Ureter (tissue), 1 donor: Measurements from ENCODE around the gene N4BP2. TPM values are rescaled to one million over a fixed set of nuclear protein-coding genes. Genes with fewer than 3 reads are reported as not detected.
"Not testable (repeated sequence)": the region's sequence is repeated elsewhere in the genome, so short reads cannot be mapped to it uniquely, and the experiment has no call there.

Source experiments
- DNase-seq: peaks from one replicate; pipeline ENCODE4 v3.0.0-alpha.2; 2020; ENCODE audit warnings: low spot score
- total RNA-seq: library from RNA; stranded (reverse); gene quantifications from one replicate; pipeline ENCODE4 v1.2.4, GENCODE V29; 2023
- donor health status: DM: yes; HTN: yes; CAD: no.

N4BP2 gene
- total RNA-seq, 1 donor from 2014 or later, result 14.0 TPM

DNA sequence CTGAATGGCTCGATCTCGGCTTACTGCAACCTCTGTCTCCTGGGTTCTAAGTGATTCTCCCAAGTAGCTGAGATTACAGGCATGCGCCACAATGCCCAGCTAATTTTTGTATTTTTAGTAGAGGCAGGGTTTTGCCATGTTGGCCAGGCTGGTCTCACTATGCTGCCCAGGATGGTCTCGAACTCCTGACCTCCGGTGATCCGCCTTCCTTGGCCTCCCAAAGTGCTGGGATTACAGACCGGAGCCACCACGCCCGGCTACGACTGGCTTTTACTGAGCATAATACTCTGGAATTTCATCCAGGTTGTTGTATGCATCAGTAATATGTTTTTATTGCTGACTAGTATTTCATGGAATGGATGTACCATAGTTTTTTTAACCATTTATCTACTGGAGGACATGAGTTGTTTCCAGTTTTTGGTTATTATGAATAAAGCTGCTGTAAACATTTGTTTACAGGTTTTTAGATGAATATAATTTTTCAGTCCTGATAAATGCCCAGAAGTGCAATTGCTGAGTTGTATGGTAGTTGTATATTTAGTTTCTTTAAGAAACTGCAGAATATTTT lies 31.2 kb downstream of the N4BP2 start:
- no peak for DNase-seq

DNA sequence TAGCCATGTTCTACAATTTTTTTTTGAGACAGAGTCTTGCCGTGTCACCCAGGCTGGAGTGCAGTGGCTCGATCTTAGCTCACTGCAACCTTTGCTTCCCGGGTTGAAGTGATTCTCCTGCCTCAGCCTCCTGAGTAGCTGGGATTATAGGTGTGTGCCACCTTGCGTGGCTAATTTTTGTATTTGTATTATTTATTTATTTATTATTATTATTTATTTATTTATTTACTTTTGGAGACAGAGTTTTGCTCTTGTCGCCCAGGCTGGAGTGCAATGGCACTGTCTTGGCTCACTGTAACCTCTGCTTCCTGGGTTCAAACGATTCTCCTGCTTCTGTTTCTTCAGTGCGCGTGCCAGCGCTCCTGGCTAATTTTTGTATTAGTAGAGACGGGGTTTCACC lies 36.8 kb downstream of the N4BP2 start:
- DNase-seq, result not testable (repeated sequence)

DNA sequence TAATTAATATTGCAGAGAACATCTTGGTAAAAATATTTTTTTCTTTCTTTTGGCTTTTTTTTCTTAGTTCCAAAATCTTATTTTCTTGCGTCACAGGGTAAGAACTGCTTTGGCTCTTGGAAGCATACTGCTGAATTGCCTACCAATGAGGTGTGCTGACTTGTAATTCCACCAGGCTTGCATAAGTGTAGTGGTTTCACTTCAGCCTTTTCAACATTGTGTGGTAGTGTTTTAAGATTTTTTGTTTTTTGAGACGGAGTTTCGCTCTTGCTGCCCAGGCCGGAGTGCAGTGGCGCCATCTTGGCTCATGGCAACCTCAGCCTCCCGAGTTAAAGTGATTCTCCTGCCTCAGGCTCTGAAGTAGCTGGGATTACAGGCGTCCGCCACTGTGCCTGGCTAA lies 42.4 kb downstream of the N4BP2 start:
- DNase-seq, result no peak

- DNase-seq, result not testable (repeated sequence)
These were observed 50.5 kb downstream of the N4BP2 start for GRCh38 chr4:40107150-40107549.

GRCh38 chr4:40112027-40112792 lies 55.6 kb downstream of the N4BP2 start:
- no peak for DNase-seq

- DNase-seq, result no peak
These were observed 57.6 kb downstream of the N4BP2 start for GRCh38 chr4:40114206-40114605.

GRCh38 chr4:40118861-40119260 lies 62.2 kb downstream of the N4BP2 start:
- no peak for DNase-seq

DNA sequence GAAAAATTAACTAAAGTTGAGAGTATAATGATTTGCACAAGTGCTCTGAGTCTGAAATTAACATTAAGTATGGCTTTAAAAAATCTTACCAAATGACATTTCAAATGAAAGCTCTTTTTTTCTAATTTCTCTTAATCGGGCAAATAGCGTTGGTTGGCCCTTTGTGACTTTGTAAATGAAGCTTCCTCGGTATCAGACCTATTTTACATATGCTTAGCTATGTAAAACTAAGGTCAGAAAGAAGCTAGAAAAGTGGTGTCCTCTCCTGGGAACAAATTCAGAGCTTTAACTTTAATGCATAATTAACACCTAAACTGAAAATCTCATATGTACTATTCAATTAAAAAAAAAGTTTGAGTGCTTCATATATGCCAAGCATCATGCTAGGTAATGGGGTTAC lies 62.7 kb downstream of the N4BP2 start:
- no peak for DNase-seq

- DNase-seq, result no peak
These were observed 64.9 kb downstream of the N4BP2 start for GRCh38 chr4:40121515-40121914.

DNA sequence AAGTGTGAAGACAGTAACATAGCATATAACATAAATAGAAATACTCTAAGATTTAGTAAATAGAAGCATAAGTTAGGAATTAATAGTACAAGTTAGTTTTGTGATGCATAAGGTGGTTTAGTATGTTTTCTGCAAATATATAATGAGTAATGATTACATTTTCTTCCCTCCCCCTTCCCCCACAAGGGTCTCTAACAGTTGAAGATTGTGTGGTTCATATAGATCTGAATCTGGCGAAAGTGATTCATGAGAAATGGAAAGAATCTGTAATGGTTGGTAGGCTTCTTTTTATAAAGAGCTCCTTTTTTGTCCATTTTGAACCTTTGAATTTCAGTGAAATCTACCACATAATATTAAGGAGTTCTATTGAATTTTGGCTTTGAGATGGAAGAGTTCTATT lies 66.3 kb downstream of the N4BP2 start:
- no peak for DNase-seq

DNA sequence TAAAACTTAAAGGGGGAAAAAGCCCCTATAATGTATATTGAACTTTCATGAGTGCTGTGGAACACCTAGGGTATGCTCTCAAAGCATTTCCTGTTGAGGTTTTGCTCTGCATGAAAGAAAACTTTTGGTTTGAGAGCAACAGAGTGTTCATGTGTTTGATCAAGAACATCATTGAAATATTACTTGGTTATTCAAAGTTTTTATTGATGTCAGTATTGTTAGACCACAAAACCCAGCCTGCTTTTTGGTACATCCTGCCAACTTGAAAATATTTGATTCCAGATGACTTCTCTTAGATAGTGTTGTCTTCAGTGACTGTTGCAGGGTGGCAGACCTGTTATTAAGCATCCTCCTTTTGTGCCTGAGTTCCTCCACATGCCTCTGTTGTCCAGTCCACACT lies 68.0 kb downstream of the N4BP2 start:
- no peak for DNase-seq

GRCh38 chr4:40130401-40131036 lies 73.9 kb downstream of the N4BP2 start:
- DNase-seq, result no peak

DNA sequence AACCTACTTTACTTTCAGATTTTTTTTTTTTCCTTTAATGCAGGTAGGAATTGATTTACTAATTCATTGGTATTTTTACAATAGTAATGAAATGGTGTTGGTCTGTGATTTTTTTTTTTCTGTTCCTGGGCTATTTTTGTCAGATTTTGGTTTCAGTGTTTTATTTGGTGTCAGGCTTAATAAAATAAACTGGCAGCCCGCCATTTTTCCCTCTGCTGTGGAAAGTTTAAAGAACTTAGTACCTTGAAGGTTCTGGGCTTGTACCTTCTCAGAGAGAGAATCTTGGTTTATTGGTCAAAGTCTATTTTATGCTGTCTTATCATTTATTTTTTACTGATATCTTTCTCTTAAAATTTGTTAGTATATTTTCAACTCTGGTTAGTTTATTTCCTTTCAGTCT lies 76.2 kb downstream of the N4BP2 start:
- DNase-seq, result no peak

DNA sequence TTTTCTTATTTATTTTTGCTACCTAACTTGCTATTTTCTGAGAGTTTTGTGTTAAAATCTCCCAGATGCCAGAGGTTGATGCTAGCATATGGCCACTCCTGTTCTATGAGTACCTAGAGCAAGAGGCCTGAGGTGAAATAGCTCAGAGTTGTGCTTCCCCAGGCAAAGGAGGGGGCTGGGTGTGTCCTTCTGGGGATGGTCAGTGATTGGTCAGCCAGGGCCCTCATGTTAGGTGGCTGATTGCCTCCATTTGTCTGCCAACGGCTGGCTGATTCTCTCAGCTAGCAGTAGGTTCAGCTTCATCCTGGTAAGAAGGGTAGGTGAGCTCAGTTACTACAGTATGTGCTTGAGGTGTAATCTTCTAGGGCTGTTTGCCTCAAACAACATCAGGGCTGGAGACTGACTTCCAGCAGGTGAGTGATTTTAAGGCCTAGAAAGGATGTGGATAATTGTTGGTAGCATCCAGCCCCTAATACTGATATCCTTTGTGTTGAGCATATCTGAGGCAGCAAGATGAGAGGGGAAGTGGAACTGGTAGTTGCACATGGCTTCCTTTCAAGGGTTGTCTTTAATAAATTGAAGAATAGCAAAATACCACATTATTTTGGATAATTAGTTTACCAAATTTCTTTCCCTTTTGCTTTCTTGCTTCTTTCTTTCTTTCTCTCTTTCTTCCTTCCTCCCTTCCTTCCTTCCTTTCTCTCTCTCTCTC lies 77.7 kb downstream of the N4BP2 start:
- DNase-seq, result no peak

DNA sequence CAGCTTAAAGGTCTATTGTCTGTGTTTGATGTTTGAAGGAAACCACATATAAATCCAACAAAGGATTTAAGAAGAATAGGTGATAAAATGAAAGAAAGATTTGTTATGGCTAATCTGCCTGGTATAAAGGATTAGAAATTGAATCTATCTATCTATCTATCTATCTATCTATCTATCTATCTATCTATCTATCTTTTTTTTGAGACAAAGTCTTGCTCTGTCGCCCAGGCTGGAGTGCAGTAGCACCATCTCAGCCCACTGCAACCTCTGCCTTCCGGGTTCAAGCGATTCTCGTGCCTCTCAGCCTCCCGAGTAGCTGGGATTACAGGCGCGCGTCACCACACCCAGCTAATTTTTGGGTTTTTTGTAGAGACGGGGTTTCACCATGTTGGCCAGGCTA lies 79.6 kb downstream of the N4BP2 start:
- not testable (repeated sequence) for DNase-seq

- DNase-seq, result no peak
These were observed 83.5 kb downstream of the N4BP2 start for GRCh38 chr4:40140196-40140595.

- not testable (repeated sequence) for DNase-seq
These were observed 83.9 kb downstream of the N4BP2 start for GRCh38 chr4:40140597-40140996.

GRCh38 chr4:40143926-40144508 lies 87.4 kb downstream of the N4BP2 start:
- no peak for DNase-seq

GRCh38 chr4:40144716-40145115 lies 88.1 kb downstream of the N4BP2 start:
- DNase-seq, result no peak

DNA sequence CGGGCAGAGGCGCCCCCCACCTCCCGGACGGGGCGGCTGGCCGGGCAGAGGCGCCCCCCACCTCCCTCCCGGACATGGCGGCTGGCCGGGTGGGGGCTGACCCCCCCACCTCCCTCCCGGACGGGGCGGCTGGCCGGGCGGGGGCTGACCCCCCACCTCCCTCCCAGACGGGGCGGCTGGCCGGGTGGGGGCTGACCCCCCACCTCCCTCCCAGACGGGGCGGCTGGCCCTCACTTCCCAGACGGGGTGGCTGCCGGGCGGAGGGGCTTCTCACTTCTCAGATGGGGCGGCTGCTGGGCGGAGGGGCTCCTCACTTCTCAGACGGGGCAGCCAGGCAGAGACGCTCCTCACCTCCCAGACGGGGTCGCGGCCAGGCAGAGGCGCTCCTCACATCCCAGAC lies 90.8 kb downstream of the N4BP2 start:
- DNase-seq, result not testable (repeated sequence)

DNA sequence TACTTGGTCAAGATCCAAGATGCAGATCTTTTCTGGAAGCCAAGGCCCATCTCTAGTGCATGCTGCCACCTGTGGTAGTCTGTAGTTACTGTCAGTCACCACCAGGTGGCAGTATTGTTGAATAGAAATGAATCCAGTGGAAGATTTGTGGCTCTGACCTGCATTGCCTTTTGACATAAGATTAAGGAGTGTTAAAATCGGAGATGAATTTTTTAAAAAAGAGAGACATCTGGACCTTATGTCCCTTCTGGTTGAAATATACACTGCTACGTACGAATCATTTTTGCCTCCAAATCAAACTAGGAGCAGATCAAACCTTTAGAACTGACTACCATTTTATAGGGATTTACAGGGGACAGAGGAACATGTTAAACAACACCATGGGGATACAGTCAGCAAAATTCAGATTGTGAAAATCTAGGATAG lies 93.3 kb downstream of the N4BP2 start:
- peak; percentile 71 for DNase-seq

DNA sequence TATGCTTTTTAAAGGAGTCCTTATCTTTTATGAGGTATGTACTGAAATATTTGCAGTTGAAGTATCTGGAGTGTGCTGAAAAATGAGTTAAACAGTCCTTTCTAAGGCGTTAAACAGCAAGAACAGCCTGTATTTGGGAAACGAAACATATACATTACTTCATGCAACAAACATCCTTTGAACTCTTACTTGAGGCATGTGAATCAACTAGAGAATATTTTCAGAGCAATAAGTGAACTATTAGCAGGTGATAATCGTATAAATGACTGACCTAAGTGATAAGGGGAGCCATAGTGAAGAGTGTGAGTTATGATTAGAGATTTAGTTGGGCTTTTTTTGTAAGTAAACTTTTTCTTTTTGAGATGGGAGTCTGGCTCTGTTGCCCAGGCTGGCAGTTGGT lies 94.3 kb downstream of the N4BP2 start:
- DNase-seq, result no peak
